Measurements from ENCODE around the gene TBC1D14. TPM values are rescaled to one million over a fixed set of nuclear protein-coding genes. Genes with fewer than 3 reads are reported as not detected.

The TBC1D14 gene
- polyA plus RNA-seq, 1 of the 3 experiments (the other 2 are of a cell fraction): 39.5 TPM

DNA sequence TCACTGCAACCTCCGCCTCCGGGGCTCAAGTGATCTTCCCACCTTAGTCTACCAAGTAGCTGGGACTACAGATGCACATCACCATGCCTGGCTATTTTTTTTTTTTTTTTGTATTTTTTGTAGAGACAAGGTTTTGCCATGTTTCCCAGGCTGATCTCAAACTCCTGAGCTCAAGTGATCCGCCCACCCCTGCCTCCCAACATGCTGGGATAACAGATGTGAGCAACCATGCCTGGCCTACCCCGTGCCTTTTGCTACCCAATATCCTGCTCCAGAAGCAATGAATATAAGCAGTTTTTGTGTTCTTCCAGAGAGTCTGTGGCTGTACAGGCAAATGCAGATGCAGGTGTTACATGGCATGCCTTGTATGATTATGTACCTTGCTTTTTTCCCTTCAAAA, 50.5 kb downstream of the TBC1D14 start:
- Histone ChIP-seq H3F3A (replicated peaks; ENCODE audit: insufficient read depth) (no peaks in the 10 kb centered on the region), H3K27ac (ENCODE audit: low read depth in 2 of 2, low read length in 1 of 2) (no peak overlapping the region), H3K36me3 (replicated peaks in 1 of 2; ENCODE audit: control insufficient read depth in 1 of 2, insufficient read depth in 2 of 2, low read length in 1 of 2) (no peaks in the 10 kb centered on the region), H2AFZ (ENCODE audit: low read depth) (no peak overlapping the region), H3K9me3 (no peaks in the 10 kb centered on the region), H4K20me1 (ENCODE audit: insufficient read depth) (no peaks in the 10 kb centered on the region), H3K9ac (no peak overlapping the region), H3K79me2 (ENCODE audit: insufficient read depth) (peaks cover 3% of the 10 kb centered on the region; the same call in 1 of the 2 replicates), H3K4me1 (ENCODE audit: control insufficient read depth in 1 of 2, insufficient read depth in 2 of 2, low read depth in 1 of 2, low read length in 1 of 2) (peaks cover 0 to 4% of the 10 kb centered on the region in 2 experiments; a peak in 1 of 4 replicates), H3K4me3 (ENCODE audit: low read depth in 2 of 2, low read length in 1 of 2) (no peak overlapping the region), H3K27me3 (ENCODE audit: insufficient read depth) (no peaks in the 10 kb centered on the region), H3K9me2 (no peaks in the 10 kb centered on the region), H3K4me2 (no peak overlapping the region)
- WGBS (ENCODE audit: low lambda C conversion rate): 81% methylated on average over 4 of the region's 4 CpGs
- ChIA-PET CTCF (interaction anchor here (5.5 kb wide), 1 partner anchor 14 kb away, joined by 32 read pairs; no protein-coding TSS in a partner anchor), POLR2A (no interaction called here)
- TF ChIP-seq RCOR1 (IDR thresholded peaks at IDR 0.05; ENCODE audit: low read length) (no peak), GATA2 (CRISPR knock-in tag; IDR thresholded peaks at IDR 0.05) (no peak), FOXJ3 (CRISPR knock-in tag; IDR thresholded peaks at IDR 0.05) (no peak), TAF1 (IDR thresholded peaks at IDR 0.05; ENCODE audit: borderline replicate concordance, low read depth, low read length) (no peak)
- TF ChIP-seq, protein P1, sequence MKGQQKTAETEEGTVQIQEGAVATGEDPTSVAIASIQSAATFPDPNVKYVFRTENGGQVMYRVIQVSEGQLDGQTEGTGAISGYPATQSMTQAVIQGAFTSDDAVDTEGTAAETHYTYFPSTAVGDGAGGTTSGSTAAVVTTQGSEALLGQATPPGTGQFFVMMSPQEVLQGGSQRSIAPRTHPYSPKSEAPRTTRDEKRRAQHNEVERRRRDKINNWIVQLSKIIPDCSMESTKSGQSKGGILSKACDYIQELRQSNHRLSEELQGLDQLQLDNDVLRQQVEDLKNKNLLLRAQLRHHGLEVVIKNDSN (IDR thresholded peaks at IDR 0.05; ENCODE audit: borderline replicate concordance, low read depth): no peak
- no peak for DNase-seq

DNA sequence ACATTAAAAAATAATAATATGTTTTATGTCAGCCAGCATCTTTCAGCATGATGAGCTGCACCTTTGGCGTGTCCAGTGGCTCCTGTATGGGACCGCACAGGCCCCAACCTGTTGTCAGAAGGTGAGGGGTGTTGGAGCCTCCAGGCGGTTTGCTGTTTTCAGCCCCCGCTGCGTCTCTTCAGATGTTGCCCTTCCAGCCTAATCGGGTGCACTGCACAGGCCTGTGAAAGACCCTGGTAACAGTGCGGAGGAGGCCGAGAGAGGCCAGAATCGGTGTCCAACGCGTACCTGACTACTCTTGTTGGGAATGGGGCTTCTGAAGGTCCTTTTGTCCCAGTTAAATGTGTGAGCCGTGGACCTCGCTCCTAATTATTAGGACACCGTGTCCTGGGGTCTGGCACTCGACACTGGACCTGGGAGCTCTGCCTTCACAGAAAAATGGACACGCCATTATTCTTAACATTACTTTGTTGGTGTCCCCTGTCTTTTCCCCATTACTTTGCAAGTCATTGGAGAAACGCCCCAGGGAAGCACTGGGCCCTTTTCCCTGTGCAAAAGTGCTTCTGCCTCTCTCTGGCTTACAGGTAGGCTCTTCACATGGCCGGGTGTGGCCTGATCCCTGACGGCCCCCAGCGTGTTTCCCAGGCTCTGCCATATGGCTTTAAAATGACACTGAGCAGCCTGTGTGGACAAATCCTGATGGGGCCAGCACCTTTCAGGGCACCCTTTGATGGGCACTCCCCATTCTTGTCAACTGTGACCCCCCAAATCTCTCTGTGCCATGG, 51.2 kb downstream of the TBC1D14 start:
- POLR2A ChIA-PET: no interaction called here
- H3K79me2 ChIP-seq (ENCODE audit: insufficient read depth): peaks cover 3% of the 10 kb centered on the region; the same call in 1 of the 2 replicates
- 90% methylated on average over 16 of the region's 20 CpGs for WGBS (ENCODE audit: low lambda C conversion rate)
- H3K9ac ChIP-seq: no peak overlapping the region
- H3K9me2 ChIP-seq: no peaks in the 10 kb centered on the region
- no peaks in the 10 kb centered on the region for H4K20me1 ChIP-seq (ENCODE audit: insufficient read depth)
- H3K4me3 ChIP-seq (ENCODE audit: low read depth in 2 of 2, low read length in 1 of 2): no peak overlapping the region
- H3K4me2 ChIP-seq: no peak overlapping the region
- CTCF ChIA-PET: interaction anchor here (5.5 kb wide), 1 partner anchor 13 kb away, joined by 32 read pairs; no protein-coding TSS in a partner anchor
- no peaks in the 10 kb centered on the region for H3K27me3 ChIP-seq (ENCODE audit: insufficient read depth)
- no peak for DNase-seq
- H3K36me3 ChIP-seq (replicated peaks in 1 of 2; ENCODE audit: control insufficient read depth in 1 of 2, insufficient read depth in 2 of 2, low read length in 1 of 2): no peaks in the 10 kb centered on the region
- no peaks in the 10 kb centered on the region for H3F3A ChIP-seq (replicated peaks; ENCODE audit: insufficient read depth)
- H2AFZ ChIP-seq (ENCODE audit: low read depth): no peak overlapping the region
- no peaks in the 10 kb centered on the region for H3K9me3 ChIP-seq
- no peak overlapping the region for H3K27ac ChIP-seq (ENCODE audit: low read depth in 2 of 2, low read length in 1 of 2)
- peaks cover 0 to 4% of the 10 kb centered on the region in 2 experiments; a peak in 1 of 4 replicates for H3K4me1 ChIP-seq (ENCODE audit: control insufficient read depth in 1 of 2, insufficient read depth in 2 of 2, low read depth in 1 of 2, low read length in 1 of 2)
- TF ChIP-seq POLR2AphosphoS5 (IDR thresholded peaks at IDR 0.05; ENCODE audit: low read depth, low read length): no peak
- no peak for TF ChIP-seq TAF1 (IDR thresholded peaks at IDR 0.05; ENCODE audit: borderline replicate concordance, low read depth, low read length)
- TF ChIP-seq, protein P2, sequence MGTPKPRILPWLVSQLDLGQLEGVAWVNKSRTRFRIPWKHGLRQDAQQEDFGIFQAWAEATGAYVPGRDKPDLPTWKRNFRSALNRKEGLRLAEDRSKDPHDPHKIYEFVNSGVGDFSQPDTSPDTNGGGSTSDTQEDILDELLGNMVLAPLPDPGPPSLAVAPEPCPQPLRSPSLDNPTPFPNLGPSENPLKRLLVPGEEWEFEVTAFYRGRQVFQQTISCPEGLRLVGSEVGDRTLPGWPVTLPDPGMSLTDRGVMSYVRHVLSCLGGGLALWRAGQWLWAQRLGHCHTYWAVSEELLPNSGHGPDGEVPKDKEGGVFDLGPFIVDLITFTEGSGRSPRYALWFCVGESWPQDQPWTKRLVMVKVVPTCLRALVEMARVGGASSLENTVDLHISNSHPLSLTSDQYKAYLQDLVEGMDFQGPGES (IDR thresholded peaks at IDR 0.05; ENCODE audit: low read depth, low read length): no peak
- no peak for TF ChIP-seq RAD21 (IDR thresholded peaks at IDR 0.05; ENCODE audit: low read length)
- no peak for TF ChIP-seq JUND (IDR thresholded peaks at IDR 0.05)
- TF ChIP-seq, protein P3, sequence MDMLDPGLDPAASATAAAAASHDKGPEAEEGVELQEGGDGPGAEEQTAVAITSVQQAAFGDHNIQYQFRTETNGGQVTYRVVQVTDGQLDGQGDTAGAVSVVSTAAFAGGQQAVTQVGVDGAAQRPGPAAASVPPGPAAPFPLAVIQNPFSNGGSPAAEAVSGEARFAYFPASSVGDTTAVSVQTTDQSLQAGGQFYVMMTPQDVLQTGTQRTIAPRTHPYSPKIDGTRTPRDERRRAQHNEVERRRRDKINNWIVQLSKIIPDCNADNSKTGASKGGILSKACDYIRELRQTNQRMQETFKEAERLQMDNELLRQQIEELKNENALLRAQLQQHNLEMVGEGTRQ (IDR thresholded peaks at IDR 0.05; ENCODE audit: borderline replicate concordance, low read depth, low read length): no peak
- TF ChIP-seq, protein P4, sequence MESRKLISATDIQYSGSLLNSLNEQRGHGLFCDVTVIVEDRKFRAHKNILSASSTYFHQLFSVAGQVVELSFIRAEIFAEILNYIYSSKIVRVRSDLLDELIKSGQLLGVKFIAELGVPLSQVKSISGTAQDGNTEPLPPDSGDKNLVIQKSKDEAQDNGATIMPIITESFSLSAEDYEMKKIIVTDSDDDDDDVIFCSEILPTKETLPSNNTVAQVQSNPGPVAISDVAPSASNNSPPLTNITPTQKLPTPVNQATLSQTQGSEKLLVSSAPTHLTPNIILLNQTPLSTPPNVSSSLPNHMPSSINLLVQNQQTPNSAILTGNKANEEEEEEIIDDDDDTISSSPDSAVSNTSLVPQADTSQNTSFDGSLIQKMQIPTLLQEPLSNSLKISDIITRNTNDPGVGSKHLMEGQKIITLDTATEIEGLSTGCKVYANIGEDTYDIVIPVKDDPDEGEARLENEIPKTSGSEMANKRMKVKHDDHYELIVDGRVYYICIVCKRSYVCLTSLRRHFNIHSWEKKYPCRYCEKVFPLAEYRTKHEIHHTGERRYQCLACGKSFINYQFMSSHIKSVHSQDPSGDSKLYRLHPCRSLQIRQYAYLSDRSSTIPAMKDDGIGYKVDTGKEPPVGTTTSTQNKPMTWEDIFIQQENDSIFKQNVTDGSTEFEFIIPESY (IDR thresholded peaks at IDR 0.05; ENCODE audit: borderline replicate concordance, low read depth): no peak
- no peak for TF ChIP-seq NFIC (IDR thresholded peaks at IDR 0.05; ENCODE audit: borderline replicate concordance)
- TF ChIP-seq RXRA (IDR thresholded peaks at IDR 0.05; ENCODE audit: borderline replicate concordance, low read depth): no peak
- no peak for TF ChIP-seq NRF1 (IDR thresholded peaks at IDR 0.05; ENCODE audit: low read depth, low read length)
- TF ChIP-seq GATA2 (CRISPR knock-in tag; IDR thresholded peaks at IDR 0.05): no peak
- no peak for TF ChIP-seq EZH2phosphoT487 (IDR thresholded peaks at IDR 0.05; ENCODE audit: borderline replicate concordance, low read depth)
- no peak for TF ChIP-seq MXI1 (IDR thresholded peaks at IDR 0.05; ENCODE audit: low read depth, low read length)
- no peak for TF ChIP-seq TCF12 (IDR thresholded peaks at IDR 0.05)
- no peak for TF ChIP-seq RFX5 (IDR thresholded peaks at IDR 0.05; ENCODE audit: low read length)
- TF ChIP-seq, protein P5, sequence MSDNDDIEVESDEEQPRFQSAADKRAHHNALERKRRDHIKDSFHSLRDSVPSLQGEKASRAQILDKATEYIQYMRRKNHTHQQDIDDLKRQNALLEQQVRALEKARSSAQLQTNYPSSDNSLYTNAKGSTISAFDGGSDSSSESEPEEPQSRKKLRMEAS (IDR thresholded peaks at IDR 0.05; ENCODE audit: low read depth): no peak
- TF ChIP-seq, protein P1 (IDR thresholded peaks at IDR 0.05; ENCODE audit: borderline replicate concordance, low read depth): no peak
